Neural progenitor cell (in vitro differentiated cells): Measurements from ENCODE around the gene MIOX. TPM values are rescaled to one million over a fixed set of nuclear protein-coding genes. Genes with fewer than 3 reads are reported as not detected.

ENCODE experiments used
- DNase-seq: peaks from one replicate; pipeline ENCODE4 v3.0.0-alpha.2; 2016; ENCODE audit warnings: low spot score
- H2AFZ ChIP-seq: fragments of 200-600 bp; sonication (generic); replicated peaks from 2 replicates; pipeline ENCODE4 v1.6.1; 2016; ENCODE audit warnings: antibody characterized with exemption
- H3F3A ChIP-seq: fragments of 200-600 bp; sonication (generic); 2 replicates; pipeline ENCODE4 v1.6.1; 2016; ENCODE audit warnings: antibody characterized with exemption, low read depth
- H3K27ac ChIP-seq: fragments of 200-600 bp; sonication (generic); 2 replicates; pipeline ENCODE4 v1.5.1; 2016; ENCODE audit warnings: mild to moderate bottlenecking
- H3K27me3 ChIP-seq: fragments of 200-600 bp; sonication (generic); 2 replicates; pipeline ENCODE4 v1.6.1; 2016; ENCODE audit warnings: mild to moderate bottlenecking, moderate library complexity
- H3K36me3 ChIP-seq: fragments of 200-600 bp; sonication (generic); 2 replicates; pipeline ENCODE4 v1.5.1; 2016
- H3K4me1 ChIP-seq: fragments of 200-600 bp; sonication (generic); 2 replicates; pipeline ENCODE4 v1.6.1; 2016; ENCODE audit warnings: mixed run types
- H3K4me2 ChIP-seq: fragments of 200-600 bp; sonication (generic); 2 replicates; pipeline ENCODE4 v1.6.1; 2016
- H3K4me3 ChIP-seq: fragments of 200-600 bp; sonication (generic); 2 replicates; pipeline ENCODE4 v1.5.1; 2016
- H3K79me2 ChIP-seq: fragments of 200-600 bp; sonication (generic); 2 replicates; pipeline ENCODE4 v1.6.1; 2016; ENCODE audit warnings: low read depth
- H3K9ac ChIP-seq: fragments of 200-600 bp; sonication (generic); 2 replicates; pipeline ENCODE4 v1.6.1; 2016
- H3K9me3 ChIP-seq: fragments of 200-600 bp; sonication (generic); 2 replicates; pipeline ENCODE4 v1.5.1; 2016; ENCODE audit warnings: low read depth
- H4K20me1 ChIP-seq: fragments of 200-600 bp; sonication (generic); 2 replicates; pipeline ENCODE4 v1.6.1; 2016; ENCODE audit warnings: low read depth
- H3K27ac Mint-ChIP-seq: 3 replicates; pipeline ENCODE4 v1.8.0; 2021; ENCODE audit warnings: mixed read lengths
- H3K27me3 Mint-ChIP-seq: 2 replicates; pipeline ENCODE4 v1.8.0; 2022; ENCODE audit warnings: low read depth, mild to moderate bottlenecking, inconsistent platforms, moderate library complexity, mixed read lengths; ENCODE audit not compliant: insufficient read depth
- H3K36me3 Mint-ChIP-seq: 3 replicates; pipeline ENCODE4 v1.8.0; 2021; ENCODE audit warnings: mixed read lengths
- H3K4me1 Mint-ChIP-seq: 3 replicates; pipeline ENCODE4 v1.8.0; 2021; ENCODE audit warnings: mixed read lengths
- H3K4me3 Mint-ChIP-seq: 3 replicates; pipeline ENCODE4 v1.8.0; 2021; ENCODE audit warnings: mild to moderate bottlenecking, moderate library complexity, mixed read lengths
- H3K9me3 Mint-ChIP-seq: 3 replicates; pipeline ENCODE4 v1.8.0; 2020; ENCODE audit warnings: mixed read lengths
- EZH2 ChIP-seq: fragments of 200-600 bp; sonication (generic); IDR thresholded peaks from 2 replicates; pipeline ENCODE4 v1.6.1; 2017; ENCODE audit warnings: antibody characterized with exemption, mild to moderate bottlenecking, moderate library complexity
- EZH2phosphoT487 ChIP-seq: fragments of 200-600 bp; sonication (generic); IDR thresholded peaks from 2 replicates; pipeline ENCODE4 v1.6.1; 2017; ENCODE audit warnings: antibody characterized with exemption
- total RNA-seq: library from RNA; depleted of rRNA; stranded (reverse); fragments of >200 nt; gene quantifications from 2 replicates; pipeline ENCODE4 v1.2.3, GENCODE V29; 2015; ENCODE audit warnings: low replicate concordance
- TF ChIP-seq, protein P1 (sequence below): fragments of 200-600 bp; sonication (generic); IDR thresholded peaks from 2 replicates; pipeline ENCODE4 v1.5.1; 2017; ENCODE audit warnings: antibody characterized with exemption, mild to moderate bottlenecking

MIOX gene
- total RNA-seq, 1 donor from 2014 or later = not detected

DNA sequence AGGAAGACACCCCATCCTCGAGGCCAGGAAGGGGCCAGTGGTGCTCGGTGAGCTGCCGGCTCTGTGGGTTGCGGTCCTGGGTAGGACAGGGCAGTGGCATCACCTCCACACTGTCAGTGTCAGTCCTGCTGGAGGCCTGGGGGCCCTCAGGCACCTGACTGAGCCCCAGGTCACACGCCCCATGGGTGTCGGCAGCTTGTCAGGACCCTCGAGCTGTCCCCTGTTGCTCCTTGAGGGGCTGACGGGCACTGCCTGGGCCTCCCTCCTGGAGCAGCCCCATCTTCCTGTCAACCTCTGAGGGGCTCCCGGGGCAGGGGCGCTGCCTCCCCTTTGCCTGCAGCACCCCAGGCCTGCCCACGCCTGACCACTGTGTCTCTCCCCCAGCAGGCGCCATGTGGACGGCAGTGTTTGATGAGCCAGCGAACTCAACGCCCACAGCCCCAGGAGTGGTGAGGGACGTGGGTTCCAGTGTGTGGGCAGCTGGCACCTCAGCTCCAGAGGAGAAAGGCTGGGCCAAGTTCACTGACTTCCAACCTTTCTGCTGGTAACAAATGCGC, 47.3 kb upstream of the MIOX start:
- H3K36me3 Mint-ChIP-seq = peaks cover 3% of the 10 kb centered on the region
- H3K4me3 Mint-ChIP-seq = no peak overlapping the region
- DNase-seq = no peak
- H3K27me3 ChIP-seq = no peaks in the 10 kb centered on the region
- no peaks in the 10 kb centered on the region for H3K9me3 ChIP-seq
- no peak overlapping the region for H3K4me2 ChIP-seq
- H4K20me1 ChIP-seq = peaks cover 10% of the 10 kb centered on the region
- H3K9me3 Mint-ChIP-seq = no peaks in the 10 kb centered on the region
- peaks cover 5% of the 10 kb centered on the region for H3F3A ChIP-seq
- H3K4me1 Mint-ChIP-seq = peaks cover 2% of the 10 kb centered on the region
- H3K9ac ChIP-seq = no peak overlapping the region
- H3K27ac ChIP-seq = no peak overlapping the region
- no peaks in the 10 kb centered on the region for H3K4me1 ChIP-seq
- TF ChIP-seq EZH2 = no peak
- no peak for TF ChIP-seq EZH2phosphoT487
- TF ChIP-seq, protein P1, sequence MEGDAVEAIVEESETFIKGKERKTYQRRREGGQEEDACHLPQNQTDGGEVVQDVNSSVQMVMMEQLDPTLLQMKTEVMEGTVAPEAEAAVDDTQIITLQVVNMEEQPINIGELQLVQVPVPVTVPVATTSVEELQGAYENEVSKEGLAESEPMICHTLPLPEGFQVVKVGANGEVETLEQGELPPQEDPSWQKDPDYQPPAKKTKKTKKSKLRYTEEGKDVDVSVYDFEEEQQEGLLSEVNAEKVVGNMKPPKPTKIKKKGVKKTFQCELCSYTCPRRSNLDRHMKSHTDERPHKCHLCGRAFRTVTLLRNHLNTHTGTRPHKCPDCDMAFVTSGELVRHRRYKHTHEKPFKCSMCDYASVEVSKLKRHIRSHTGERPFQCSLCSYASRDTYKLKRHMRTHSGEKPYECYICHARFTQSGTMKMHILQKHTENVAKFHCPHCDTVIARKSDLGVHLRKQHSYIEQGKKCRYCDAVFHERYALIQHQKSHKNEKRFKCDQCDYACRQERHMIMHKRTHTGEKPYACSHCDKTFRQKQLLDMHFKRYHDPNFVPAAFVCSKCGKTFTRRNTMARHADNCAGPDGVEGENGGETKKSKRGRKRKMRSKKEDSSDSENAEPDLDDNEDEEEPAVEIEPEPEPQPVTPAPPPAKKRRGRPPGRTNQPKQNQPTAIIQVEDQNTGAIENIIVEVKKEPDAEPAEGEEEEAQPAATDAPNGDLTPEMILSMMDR = no peak
- no peak overlapping the region for H2AFZ ChIP-seq
- peaks cover 7% of the 10 kb centered on the region for H3K27me3 Mint-ChIP-seq
- no peak overlapping the region for H3K27ac Mint-ChIP-seq
- H3K79me2 ChIP-seq = no peaks in the 10 kb centered on the region
- H3K36me3 ChIP-seq = no peaks in the 10 kb centered on the region
- no peak overlapping the region for H3K4me3 ChIP-seq

GRCh38 chr22:50439871-50440331, 46.8 kb upstream of the MIOX start:
- peaks cover 7% of the 10 kb centered on the region for H3K27me3 Mint-ChIP-seq
- Histone ChIP-seq H3K4me3 (no peak overlapping the region), H3K27me3 (no peaks in the 10 kb centered on the region), H4K20me1 (peaks cover 15% of the 10 kb centered on the region), H3K9ac (no peak overlapping the region), H3K36me3 (no peaks in the 10 kb centered on the region), H2AFZ (no peak overlapping the region), H3K4me1 (no peaks in the 10 kb centered on the region), H3K4me2 (no peak overlapping the region), H3F3A (peaks cover 10% of the 10 kb centered on the region), H3K79me2 (no peaks in the 10 kb centered on the region), H3K9me3 (no peaks in the 10 kb centered on the region), H3K27ac (no peak overlapping the region)
- TF ChIP-seq EZH2phosphoT487 = no peak
- no peak for TF ChIP-seq EZH2
- TF ChIP-seq, protein P1 = no peak
- H3K27ac Mint-ChIP-seq = no peak overlapping the region
- H3K4me3 Mint-ChIP-seq = no peak overlapping the region
- DNase-seq = no peak
- peaks cover 2% of the 10 kb centered on the region for H3K4me1 Mint-ChIP-seq
- peaks cover 3% of the 10 kb centered on the region for H3K36me3 Mint-ChIP-seq
- H3K9me3 Mint-ChIP-seq = no peaks in the 10 kb centered on the region

DNA sequence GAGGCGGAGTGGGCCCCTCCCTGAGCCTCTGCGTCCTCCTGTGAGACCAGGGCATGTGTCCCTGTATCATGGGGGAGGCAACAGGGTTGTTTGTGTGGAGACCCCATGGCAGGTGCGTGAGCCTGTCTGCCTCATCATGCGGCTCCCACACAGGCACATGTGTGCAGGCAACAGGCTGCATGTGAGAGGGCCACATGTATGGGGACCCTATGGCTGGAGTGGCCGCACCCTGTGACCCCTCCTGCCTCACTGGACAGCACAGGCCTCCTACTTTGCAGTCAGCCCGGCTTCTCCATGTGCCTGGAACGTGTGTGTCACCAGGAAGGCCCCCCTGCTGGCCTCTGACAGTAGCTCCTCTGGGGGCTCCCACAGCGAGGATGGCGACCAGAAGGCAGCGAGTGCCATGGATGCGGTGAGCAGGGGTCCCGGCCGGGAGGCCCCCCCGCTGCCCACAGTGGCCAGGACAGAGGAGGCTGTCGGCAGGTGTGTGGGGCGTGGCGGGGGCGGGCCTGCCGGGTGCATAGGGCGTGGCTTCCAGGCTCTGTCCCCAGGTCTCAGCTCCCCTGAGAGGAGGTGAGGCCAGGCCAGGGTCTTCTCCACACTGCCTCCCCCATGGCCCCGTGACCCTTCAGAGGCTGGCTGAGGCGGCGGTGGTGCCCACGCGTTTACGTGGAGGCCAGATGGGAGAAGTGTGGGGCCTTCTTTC, 46.0 kb upstream of the MIOX start:
- Histone ChIP-seq H3K4me2 (no peak overlapping the region), H2AFZ (no peak overlapping the region), H3K4me3 (no peak overlapping the region), H3K9me3 (no peaks in the 10 kb centered on the region), H3K27ac (no peak overlapping the region), H4K20me1 (peaks cover 16% of the 10 kb centered on the region), H3K9ac (no peak overlapping the region), H3K79me2 (no peaks in the 10 kb centered on the region), H3F3A (peaks cover 13% of the 10 kb centered on the region), H3K36me3 (no peaks in the 10 kb centered on the region), H3K27me3 (no peaks in the 10 kb centered on the region), H3K4me1 (no peaks in the 10 kb centered on the region)
- TF ChIP-seq EZH2phosphoT487 = no peak
- Mint-ChIP-seq H3K27ac (no peak overlapping the region), H3K36me3 (peaks cover 3% of the 10 kb centered on the region), H3K9me3 (no peaks in the 10 kb centered on the region), H3K4me3 (no peak overlapping the region), H3K27me3 (peaks cover 7% of the 10 kb centered on the region), H3K4me1 (peaks cover 2% of the 10 kb centered on the region)
- DNase-seq = no peak

GRCh38 chr22:50441428-50441993, 45.1 kb upstream of the MIOX start:
- H3K9me3 Mint-ChIP-seq = no peaks in the 10 kb centered on the region
- Histone ChIP-seq H3K4me1 (no peaks in the 10 kb centered on the region), H3K9me3 (no peaks in the 10 kb centered on the region), H3K4me2 (no peak overlapping the region), H2AFZ (no peak overlapping the region), H3K79me2 (no peaks in the 10 kb centered on the region), H4K20me1 (peaks cover 18% of the 10 kb centered on the region), H3K36me3 (no peaks in the 10 kb centered on the region), H3K4me3 (no peak overlapping the region), H3F3A (peaks cover 13% of the 10 kb centered on the region), H3K27ac (no peak overlapping the region), H3K27me3 (no peaks in the 10 kb centered on the region), H3K9ac (no peak overlapping the region)
- H3K4me1 Mint-ChIP-seq = peaks cover 2% of the 10 kb centered on the region
- peaks cover 3% of the 10 kb centered on the region for H3K36me3 Mint-ChIP-seq
- no peak for DNase-seq
- H3K27ac Mint-ChIP-seq = no peak overlapping the region
- TF ChIP-seq, protein P1 = no peak
- TF ChIP-seq EZH2 = no peak
- TF ChIP-seq EZH2phosphoT487 = no peak
- H3K4me3 Mint-ChIP-seq = no peak overlapping the region
- H3K27me3 Mint-ChIP-seq = peaks cover 7% of the 10 kb centered on the region
